Measurements from ENCODE around the gene MAP1B.

MAP1B gene

GRCh38 chr5:72221099-72221498, 113.8 kb downstream of the MAP1B start:
- Histone ChIP-seq H4K20me1 (ENCODE audit: insufficient read depth, low read length) (peaks cover 7% of the 10 kb centered on the region), H3K27ac (ENCODE audit: low read length) (no peak overlapping the region), H3K36me3 (ENCODE audit: insufficient read depth, low read length) (peaks cover 93% of the 10 kb centered on the region), H2AFZ (ENCODE audit: low read depth, low read length) (no peak overlapping the region), H3K4me2 (ENCODE audit: insufficient read depth, low read length) (no peak overlapping the region), H3K4me3 (ENCODE audit: low read depth in 1 of 2, low read length in 2 of 2) (no peak overlapping the region), H3K79me2 (ENCODE audit: insufficient read depth, low read length) (no peaks in the 10 kb centered on the region), H3K4me1 (ENCODE audit: insufficient read depth, low read length) (no peaks in the 10 kb centered on the region), H3K27me3 (ENCODE audit: insufficient read depth, low read length, poor library complexity) (no peaks in the 10 kb centered on the region), H3K9me3 (ENCODE audit: insufficient read depth, low read length, severe bottlenecking) (no peaks in the 10 kb centered on the region), H3K9ac (ENCODE audit: low read depth, low read length) (no peak overlapping the region)
- DNase-seq (no peak), ATAC-seq (ENCODE audit: insufficient read depth, low read depth) (no peak)
- TF ChIP-seq CTCF (IDR thresholded peaks at IDR 0.05; ENCODE audit: borderline replicate concordance, extremely low read depth, low read length, poor library complexity, severe bottlenecking) (no peak), EZH2 (IDR thresholded peaks at IDR 0.05; ENCODE audit: borderline replicate concordance, low read depth, low read length, severe bottlenecking) (no peak)

GRCh38 chr5:72221541-72221940, 114.3 kb downstream of the MAP1B start:
- Histone ChIP-seq H4K20me1 (ENCODE audit: insufficient read depth, low read length) (peaks cover 9% of the 10 kb centered on the region), H3K9ac (ENCODE audit: low read depth, low read length) (no peak overlapping the region), H2AFZ (ENCODE audit: low read depth, low read length) (no peak overlapping the region), H3K36me3 (ENCODE audit: insufficient read depth, low read length) (peaks cover 97% of the 10 kb centered on the region), H3K4me1 (ENCODE audit: insufficient read depth, low read length) (no peaks in the 10 kb centered on the region), H3K27me3 (ENCODE audit: insufficient read depth, low read length, poor library complexity) (no peaks in the 10 kb centered on the region), H3K27ac (ENCODE audit: low read length) (no peak overlapping the region), H3K79me2 (ENCODE audit: insufficient read depth, low read length) (no peaks in the 10 kb centered on the region), H3K9me3 (ENCODE audit: insufficient read depth, low read length, severe bottlenecking) (no peaks in the 10 kb centered on the region), H3K4me2 (ENCODE audit: insufficient read depth, low read length) (no peak overlapping the region), H3K4me3 (ENCODE audit: low read depth in 1 of 2, low read length in 2 of 2) (no peak overlapping the region)
- DNase-seq (no peak), ATAC-seq (ENCODE audit: insufficient read depth, low read depth) (no peak)
- TF ChIP-seq CTCF (IDR thresholded peaks at IDR 0.05; ENCODE audit: borderline replicate concordance, extremely low read depth, low read length, poor library complexity, severe bottlenecking) (no peak), EZH2 (IDR thresholded peaks at IDR 0.05; ENCODE audit: borderline replicate concordance, low read depth, low read length, severe bottlenecking) (no peak)

GRCh38 chr5:72222521-72222920, 115.2 kb downstream of the MAP1B start:
- H3K9ac ChIP-seq (ENCODE audit: low read depth, low read length), result no peak overlapping the region
- TF ChIP-seq EZH2 (IDR thresholded peaks at IDR 0.05; ENCODE audit: borderline replicate concordance, low read depth, low read length, severe bottlenecking), result no peak
- TF ChIP-seq CTCF (IDR thresholded peaks at IDR 0.05; ENCODE audit: borderline replicate concordance, extremely low read depth, low read length, poor library complexity, severe bottlenecking), result no peak
- H3K4me3 ChIP-seq (ENCODE audit: low read depth in 1 of 2, low read length in 2 of 2), result no peak overlapping the region
- ATAC-seq (ENCODE audit: insufficient read depth, low read depth) (no peak), DNase-seq (no peak)
- H3K36me3 ChIP-seq (ENCODE audit: insufficient read depth, low read length), result peaks cover 97% of the 10 kb centered on the region
- no peaks in the 10 kb centered on the region for H3K9me3 ChIP-seq (ENCODE audit: insufficient read depth, low read length, severe bottlenecking)
- H3K27ac ChIP-seq (ENCODE audit: low read length), result no peak overlapping the region
- H3K79me2 ChIP-seq (ENCODE audit: insufficient read depth, low read length), result no peaks in the 10 kb centered on the region
- H4K20me1 ChIP-seq (ENCODE audit: insufficient read depth, low read length), result peaks cover 14% of the 10 kb centered on the region
- no peak overlapping the region for H2AFZ ChIP-seq (ENCODE audit: low read depth, low read length)
- H3K27me3 ChIP-seq (ENCODE audit: insufficient read depth, low read length, poor library complexity), result no peaks in the 10 kb centered on the region
- H3K4me2 ChIP-seq (ENCODE audit: insufficient read depth, low read length), result no peak overlapping the region
- H3K4me1 ChIP-seq (ENCODE audit: insufficient read depth, low read length), result no peaks in the 10 kb centered on the region

GRCh38 chr5:72223371-72223770, 116.1 kb downstream of the MAP1B start:
- Histone ChIP-seq H3K79me2 (ENCODE audit: insufficient read depth, low read length) (no peaks in the 10 kb centered on the region), H3K4me2 (ENCODE audit: insufficient read depth, low read length) (no peak overlapping the region), H3K4me1 (ENCODE audit: insufficient read depth, low read length) (no peaks in the 10 kb centered on the region), H2AFZ (ENCODE audit: low read depth, low read length) (no peak overlapping the region), H3K36me3 (ENCODE audit: insufficient read depth, low read length) (peaks cover 93% of the 10 kb centered on the region), H3K9ac (ENCODE audit: low read depth, low read length) (no peak overlapping the region), H3K27me3 (ENCODE audit: insufficient read depth, low read length, poor library complexity) (no peaks in the 10 kb centered on the region), H3K9me3 (ENCODE audit: insufficient read depth, low read length, severe bottlenecking) (no peaks in the 10 kb centered on the region), H3K4me3 (ENCODE audit: low read depth in 1 of 2, low read length in 2 of 2) (no peak overlapping the region), H3K27ac (ENCODE audit: low read length) (no peak overlapping the region), H4K20me1 (ENCODE audit: insufficient read depth, low read length) (peaks cover 14% of the 10 kb centered on the region)
- TF ChIP-seq EZH2 (IDR thresholded peaks at IDR 0.05; ENCODE audit: borderline replicate concordance, low read depth, low read length, severe bottlenecking), result no peak
- TF ChIP-seq CTCF (IDR thresholded peaks at IDR 0.05; ENCODE audit: borderline replicate concordance, extremely low read depth, low read length, poor library complexity, severe bottlenecking), result no peak
- ATAC-seq (ENCODE audit: insufficient read depth, low read depth) (no peak), DNase-seq (no peak)
